GM12891 (cell line): ENCODE data around the gene EIF4ENIF1.

Experiments
- DNase-seq: peaks from one replicate; pipeline ENCODE4 v3.0.0; 2011; ENCODE audit warnings: low spot score; ENCODE audit not compliant: insufficient read length
- FAIRE-seq: peaks from 2 replicates; lab custom pipeline; 2011; peaks lifted over from hg19 to GRCh38; lab: Jason Lieb, UNC
- PAX5 ChIP-seq: IDR thresholded peaks from 2 replicates; pipeline ENCODE4 v1.6.1; 2011; ENCODE audit warnings: low read length, moderate library complexity, mild to moderate bottlenecking; ENCODE audit not compliant: insufficient read depth, severe bottlenecking
- POLR2A ChIP-seq: IDR thresholded peaks from 2 replicates; pipeline ENCODE4 v1.6.1; 2011; ENCODE audit warnings: low read depth, low read length, control low read depth
- POLR2AphosphoS5 ChIP-seq: IDR thresholded peaks from 2 replicates; pipeline ENCODE4 v1.6.1; 2011; ENCODE audit warnings: low read depth, low read length, control low read depth
- POU2F2 ChIP-seq: IDR thresholded peaks from 2 replicates; pipeline ENCODE4 v1.6.1; 2011; ENCODE audit warnings: low read depth, mild to moderate bottlenecking, control low read depth, low read length, moderate library complexity
- SPI1 ChIP-seq: IDR thresholded peaks from 2 replicates; pipeline ENCODE4 v1.6.1; 2011; ENCODE audit warnings: low read depth, low read length, control low read depth
- TAF1 ChIP-seq: IDR thresholded peaks from 2 replicates; pipeline ENCODE4 v1.6.1; 2011; ENCODE audit warnings: low read depth, low read length, control low read depth

EIF4ENIF1 gene

DNA sequence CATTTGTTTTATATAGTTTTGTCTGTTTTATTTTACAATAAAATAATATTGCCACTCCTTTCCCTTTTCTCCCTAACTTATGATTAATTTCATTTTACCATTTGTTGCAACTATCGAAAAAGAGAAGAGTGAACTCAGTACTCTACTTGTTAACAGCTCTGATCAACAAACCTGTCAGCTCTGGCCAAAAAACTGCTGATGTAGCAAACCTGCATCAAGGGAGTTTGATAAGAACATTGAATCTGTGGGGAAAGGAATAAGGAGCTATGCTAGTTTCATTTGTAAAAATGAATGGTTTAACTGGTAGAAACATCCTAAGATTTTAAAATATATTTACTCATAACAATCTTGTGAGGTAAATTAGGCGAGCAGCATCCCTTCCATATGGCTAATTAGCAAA is 42.9 kb downstream of the EIF4ENIF1 start:
- FAIRE-seq (no peak), DNase-seq (no peak)
- TF ChIP-seq SPI1 (no peak), POLR2A (no peak), TAF1 (no peak), POLR2AphosphoS5 (no peak), POU2F2 (no peak), PAX5 (no peak)

GRCh38 chr22:31446208-31446607 is 43.4 kb downstream of the EIF4ENIF1 start:
- no peak for TF ChIP-seq POLR2AphosphoS5
- TF ChIP-seq POLR2A = no peak
- TF ChIP-seq POU2F2 = no peak
- TF ChIP-seq SPI1 = no peak
- no peak for TF ChIP-seq TAF1
- TF ChIP-seq PAX5 = no peak
- FAIRE-seq = no peak
- DNase-seq = no peak

DNA sequence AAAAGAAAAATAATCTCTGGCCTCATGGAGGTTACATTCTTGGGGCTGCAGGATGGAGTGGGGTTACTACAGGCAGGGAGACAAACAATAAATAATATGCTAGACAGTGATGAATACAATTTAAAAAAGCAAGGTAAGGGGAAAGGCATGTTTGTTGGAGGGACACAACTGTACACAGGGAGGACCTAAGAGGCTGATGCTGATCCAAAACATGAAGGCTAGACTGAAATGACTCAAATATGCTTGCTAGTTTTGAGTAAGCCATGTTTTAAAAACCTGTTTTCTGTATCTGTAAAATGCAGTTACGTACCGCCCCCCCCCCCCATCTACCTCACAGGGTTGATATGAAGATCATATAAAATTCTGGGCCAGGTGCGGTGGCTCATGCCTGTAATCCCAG is 44.0 kb downstream of the EIF4ENIF1 start:
- DNase-seq (no peak), FAIRE-seq (no peak)
- no peak for TF ChIP-seq POLR2AphosphoS5

DNA sequence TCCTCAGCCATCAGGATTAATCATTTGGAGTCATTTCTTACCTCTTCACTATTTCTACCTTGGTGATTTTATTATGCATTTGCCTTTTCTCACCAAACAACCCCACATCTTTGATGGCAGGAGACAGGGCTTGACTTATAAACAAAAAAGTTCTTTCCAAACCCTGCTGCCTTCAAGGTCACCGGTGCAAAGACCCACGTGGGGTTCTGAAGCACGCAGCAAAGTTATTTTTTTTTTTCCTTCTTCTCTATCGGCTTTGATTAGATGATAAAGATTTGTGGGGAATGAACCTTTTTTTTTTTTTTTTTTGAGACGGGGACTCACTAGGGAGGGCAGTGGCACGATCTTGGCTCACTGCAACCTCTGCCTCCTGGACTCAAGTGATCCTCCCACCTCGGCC is 46.1 kb downstream of the EIF4ENIF1 start:
- DNase-seq (no peak), FAIRE-seq (no peak)
- TF ChIP-seq POU2F2 (no peak), SPI1 (no peak), PAX5 (no peak), TAF1 (no peak), POLR2A (no peak), POLR2AphosphoS5 (no peak)

GRCh38 chr22:31442768-31443489 is 46.7 kb downstream of the EIF4ENIF1 start:
- no peak for DNase-seq
- TF ChIP-seq PAX5 (no peak), POLR2AphosphoS5 (no peak), POLR2A (no peak), TAF1 (no peak), SPI1 (no peak), POU2F2 (no peak)
- FAIRE-seq = no peak

DNA sequence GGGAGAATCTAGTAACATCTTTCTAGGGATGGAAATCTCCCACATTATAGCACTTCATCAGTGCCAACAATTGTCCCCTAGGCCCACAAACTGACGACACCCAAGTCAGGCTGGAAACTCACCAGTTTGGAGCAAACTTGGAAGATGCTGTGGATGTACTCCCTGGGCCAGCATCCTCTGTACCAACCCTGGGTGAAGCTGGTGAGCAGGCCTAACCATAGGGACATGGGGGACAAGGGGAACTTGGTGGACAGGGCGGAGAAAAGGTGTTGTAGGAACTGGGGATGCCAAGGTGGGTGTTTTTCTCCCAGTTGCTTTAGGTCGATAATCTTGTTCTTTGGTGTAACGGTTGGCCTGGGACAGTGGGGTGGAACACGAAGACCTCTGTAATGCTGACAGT is 48.0 kb downstream of the EIF4ENIF1 start:
- DNase-seq = no peak
- no peak for FAIRE-seq
- TF ChIP-seq SPI1 (no peak), POLR2AphosphoS5 (0 out of 2 replicates have a peak, but pooled peaks have one; percentile 11), POU2F2 (no peak)

DNA sequence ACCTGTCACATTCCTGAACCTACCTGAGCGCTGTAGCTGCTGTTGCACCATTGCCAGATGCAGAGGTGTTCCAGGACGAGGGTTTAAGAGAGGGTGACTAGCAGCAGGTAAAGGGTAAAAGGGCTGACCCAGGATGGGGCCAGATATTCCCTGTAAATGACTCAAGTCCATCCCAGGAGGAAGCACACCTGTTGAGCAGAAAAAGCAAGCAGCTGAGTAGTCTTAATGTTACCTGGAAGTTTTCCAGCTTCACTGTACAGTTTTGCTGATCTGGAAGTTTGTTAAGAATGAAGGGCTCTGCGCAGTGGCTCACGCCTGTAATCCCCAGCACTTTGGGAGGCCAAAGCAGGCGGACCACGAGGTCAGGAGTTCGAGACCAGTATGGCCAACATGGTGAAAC is 49.0 kb downstream of the EIF4ENIF1 start:
- no peak for TF ChIP-seq POLR2AphosphoS5
- TF ChIP-seq TAF1 = no peak
- no peak for TF ChIP-seq PAX5
- no peak for TF ChIP-seq SPI1
- no peak for TF ChIP-seq POLR2A
- TF ChIP-seq POU2F2 = no peak
- FAIRE-seq = no peak
- DNase-seq = no peak

DNA sequence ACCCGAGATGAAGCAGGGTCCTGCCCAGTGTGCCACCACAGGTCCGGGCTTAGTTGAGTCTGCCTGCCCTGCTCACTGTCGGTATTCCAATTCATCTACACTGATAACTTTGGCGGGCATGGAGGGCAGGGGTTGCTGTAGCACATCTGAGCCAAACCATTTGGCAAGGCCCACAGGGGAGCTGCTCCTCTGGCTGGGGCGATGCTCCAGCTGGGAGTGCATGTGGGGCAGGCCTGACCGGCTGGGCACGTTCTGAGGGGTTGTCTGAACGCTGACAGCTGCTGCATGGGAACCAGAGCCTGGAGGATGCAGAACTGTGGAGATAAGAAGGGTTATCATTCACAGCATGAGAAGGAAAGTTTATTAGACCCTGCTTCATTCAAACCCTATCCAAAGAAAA is 49.8 kb downstream of the EIF4ENIF1 start:
- TF ChIP-seq PAX5 (no peak), POLR2A (no peak; the same call in 1 of the 2 replicates), POU2F2 (no peak), TAF1 (no peak), SPI1 (no peak), POLR2AphosphoS5 (0 out of 2 replicates have a peak, but pooled peaks have one; percentile 19)
- no peak for DNase-seq
- no peak for FAIRE-seq

DNA sequence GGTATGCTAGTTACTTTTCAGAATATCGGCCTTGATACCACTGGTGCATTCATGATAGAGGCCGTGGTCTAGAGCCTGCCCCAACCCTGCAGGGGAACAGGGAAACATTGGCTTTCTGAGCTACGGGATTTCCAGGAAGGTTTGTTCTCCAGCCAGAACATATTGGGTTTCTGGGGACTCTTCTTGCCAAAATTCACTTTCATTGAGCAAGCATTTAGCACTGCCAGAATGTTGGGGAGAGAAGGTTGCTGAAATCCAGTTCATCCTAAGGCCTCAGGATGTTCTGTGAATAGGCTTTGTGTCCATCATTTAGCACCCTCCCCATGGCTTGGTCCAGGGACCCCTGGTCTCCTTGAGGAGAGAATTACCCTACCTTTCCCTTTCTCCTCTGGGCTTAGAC is 53.5 kb downstream of the EIF4ENIF1 start:
- TF ChIP-seq PAX5 = no peak
- no peak for FAIRE-seq

DNA sequence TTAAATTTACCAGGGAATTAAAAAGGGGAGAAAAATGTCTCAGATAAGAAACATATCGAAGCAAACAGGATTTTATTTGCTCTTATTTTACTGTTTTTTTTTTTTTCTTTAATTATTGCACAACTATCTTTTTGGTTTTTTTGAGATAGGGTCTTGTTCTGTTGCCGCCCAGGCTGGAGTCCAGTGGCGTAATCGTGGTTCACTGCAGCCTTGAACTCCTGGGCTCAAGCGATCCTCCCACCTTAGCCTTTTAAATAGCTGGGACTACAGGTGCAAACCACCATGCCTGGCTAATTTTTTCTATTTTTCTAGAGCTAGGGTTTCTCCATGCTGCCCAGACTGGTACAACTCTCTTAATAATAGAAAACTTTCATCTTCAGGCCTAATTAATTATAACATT is 57.7 kb downstream of the EIF4ENIF1 start:
- FAIRE-seq = no peak
- DNase-seq = no peak
- TF ChIP-seq SPI1 (no peak), PAX5 (no peak), TAF1 (no peak), POLR2A (no peak)

More for the DNA sequence above, 53.5 kb downstream of the EIF4ENIF1 start:
- DNase-seq = no peak
